ENCODE data around the gene MAN1A1. TPM values are rescaled to one million over a fixed set of nuclear protein-coding genes. Genes with fewer than 3 reads are reported as not detected.

MAN1A1 gene
- total RNA-seq, 4 donors from 2014 or later = 71.7 to 170 (median 128) TPM

DNA sequence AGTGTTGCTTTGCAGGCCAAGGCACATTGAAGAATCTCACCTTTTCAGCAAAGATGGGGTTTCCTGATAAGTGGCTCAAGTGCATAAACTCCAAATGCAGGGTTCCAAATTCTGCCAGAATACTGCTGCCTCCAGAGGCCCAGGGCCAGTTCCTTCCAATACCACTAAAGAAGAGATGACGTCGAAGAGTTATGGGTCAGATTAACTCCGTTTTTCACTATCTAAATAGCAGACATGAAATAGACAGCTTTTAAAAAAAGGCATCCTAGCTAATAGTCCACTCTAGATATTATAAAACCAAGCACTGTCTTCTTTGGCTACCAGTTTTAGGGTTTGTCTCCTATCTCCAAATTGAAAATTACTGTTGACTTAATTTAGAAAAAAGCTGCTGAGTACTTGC, 144.8 kb downstream of the MAN1A1 start:
- intact Hi-C loops (cut with DNase I) = no loop called here
- H3K36me3 ChIP-seq = peaks cover 0 to 5% of the 10 kb centered on the region in 2 donors
- DNase-seq = no peak
- H3K4me1 ChIP-seq = no peaks in the 10 kb centered on the region
- 79 to 83% methylated on average over 3 of the region's 3 CpGs for WGBS, 2 donors
- H3K4me3 ChIP-seq (replicated peaks in 1 of 3) = no peak overlapping the region
- no peak overlapping the region for H3K27ac ChIP-seq
- no peaks in the 10 kb centered on the region for H3K27me3 ChIP-seq
- no peak for TF ChIP-seq POLR2A (IDR thresholded peaks at IDR 0.05)
- TF ChIP-seq, protein P1, sequence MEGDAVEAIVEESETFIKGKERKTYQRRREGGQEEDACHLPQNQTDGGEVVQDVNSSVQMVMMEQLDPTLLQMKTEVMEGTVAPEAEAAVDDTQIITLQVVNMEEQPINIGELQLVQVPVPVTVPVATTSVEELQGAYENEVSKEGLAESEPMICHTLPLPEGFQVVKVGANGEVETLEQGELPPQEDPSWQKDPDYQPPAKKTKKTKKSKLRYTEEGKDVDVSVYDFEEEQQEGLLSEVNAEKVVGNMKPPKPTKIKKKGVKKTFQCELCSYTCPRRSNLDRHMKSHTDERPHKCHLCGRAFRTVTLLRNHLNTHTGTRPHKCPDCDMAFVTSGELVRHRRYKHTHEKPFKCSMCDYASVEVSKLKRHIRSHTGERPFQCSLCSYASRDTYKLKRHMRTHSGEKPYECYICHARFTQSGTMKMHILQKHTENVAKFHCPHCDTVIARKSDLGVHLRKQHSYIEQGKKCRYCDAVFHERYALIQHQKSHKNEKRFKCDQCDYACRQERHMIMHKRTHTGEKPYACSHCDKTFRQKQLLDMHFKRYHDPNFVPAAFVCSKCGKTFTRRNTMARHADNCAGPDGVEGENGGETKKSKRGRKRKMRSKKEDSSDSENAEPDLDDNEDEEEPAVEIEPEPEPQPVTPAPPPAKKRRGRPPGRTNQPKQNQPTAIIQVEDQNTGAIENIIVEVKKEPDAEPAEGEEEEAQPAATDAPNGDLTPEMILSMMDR (IDR thresholded peaks at IDR 0.05) = no peak
- H3K9me3 ChIP-seq = no peaks in the 10 kb centered on the region

DNA sequence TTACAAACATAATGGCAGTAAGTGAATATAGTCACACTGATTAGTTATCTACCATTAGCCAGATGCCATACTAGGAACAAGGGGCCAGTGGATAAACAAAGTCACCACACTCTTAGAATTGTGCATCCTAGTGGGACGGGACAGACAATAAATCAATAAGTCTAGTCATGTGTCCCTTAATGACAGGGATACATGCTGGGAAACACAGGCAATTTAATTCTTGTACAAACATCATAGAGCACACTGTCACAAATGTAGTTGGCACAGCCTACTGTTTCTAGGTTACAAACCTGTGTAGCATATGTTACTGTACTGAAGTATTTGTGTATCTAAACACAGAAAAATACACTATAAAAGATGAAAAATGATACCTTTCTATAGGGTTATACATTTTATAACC, 148.1 kb downstream of the MAN1A1 start:
- Histone ChIP-seq H3K4me1 (peaks cover 0 to under 1% of the 10 kb centered on the region in 2 donors), H3K27me3 (no peaks in the 10 kb centered on the region), H3K4me3 (replicated peaks in 1 of 3) (no peak overlapping the region), H3K27ac (no peak overlapping the region), H3K9me3 (no peaks in the 10 kb centered on the region), H3K36me3 (peaks cover 0 to 5% of the 10 kb centered on the region in 2 donors)
- no peak for TF ChIP-seq POLR2A (IDR thresholded peaks at IDR 0.05)
- TF ChIP-seq, protein P1 (IDR thresholded peaks at IDR 0.05) = no peak
- WGBS, 2 donors = 96 to 100% methylated on average over 1 of the region's 1 CpG
- intact Hi-C loops (cut with DNase I) = no loop called here
- no peak for DNase-seq

DNA sequence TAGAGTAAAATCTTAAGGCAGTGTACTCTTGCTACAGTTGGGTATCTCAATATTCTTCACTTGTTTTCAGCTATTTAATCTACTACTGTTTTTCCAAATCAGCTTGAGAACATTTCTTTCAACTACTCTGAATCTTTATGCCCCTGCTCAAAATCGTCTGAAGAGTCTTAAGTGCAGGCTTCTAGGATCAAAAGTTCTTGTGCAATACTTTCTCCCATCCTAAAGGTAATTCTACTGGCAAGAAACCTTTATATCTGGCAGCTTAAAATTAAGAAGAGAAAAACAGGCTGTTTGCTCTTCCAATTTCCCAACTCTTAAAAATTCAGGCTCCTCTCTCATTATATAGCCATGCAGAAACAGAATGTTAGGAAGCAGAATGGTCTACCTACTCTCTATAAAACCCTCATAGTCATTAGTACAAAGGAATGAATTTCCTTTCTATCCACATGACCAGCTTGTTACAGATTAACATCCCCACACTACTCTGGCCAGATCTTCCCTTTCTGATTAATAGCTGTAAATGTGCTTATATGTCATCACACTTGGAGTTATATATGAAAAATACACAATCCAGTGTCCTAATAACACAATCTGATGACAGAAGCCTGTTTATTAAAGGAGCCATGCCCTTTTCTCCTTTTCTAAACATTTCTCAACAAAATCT, 148.9 kb downstream of the MAN1A1 start:
- WGBS, 2 donors = 33 to 42% methylated on average over 1 of the region's 1 CpG
- no peaks in the 10 kb centered on the region for H3K9me3 ChIP-seq
- no peak overlapping the region for H3K4me3 ChIP-seq (replicated peaks in 1 of 3)
- no peak for DNase-seq
- no peaks in the 10 kb centered on the region for H3K27me3 ChIP-seq
- peaks cover 0 to 5% of the 10 kb centered on the region in 2 donors for H3K36me3 ChIP-seq
- TF ChIP-seq, protein P1 (IDR thresholded peaks at IDR 0.05) = no peak
- no peak for TF ChIP-seq POLR2A (IDR thresholded peaks at IDR 0.05)
- no peak overlapping the region for H3K27ac ChIP-seq
- peaks cover 0 to 5% of the 10 kb centered on the region in 2 donors for H3K4me1 ChIP-seq
- intact Hi-C loops (cut with DNase I) = no loop called here

DNA sequence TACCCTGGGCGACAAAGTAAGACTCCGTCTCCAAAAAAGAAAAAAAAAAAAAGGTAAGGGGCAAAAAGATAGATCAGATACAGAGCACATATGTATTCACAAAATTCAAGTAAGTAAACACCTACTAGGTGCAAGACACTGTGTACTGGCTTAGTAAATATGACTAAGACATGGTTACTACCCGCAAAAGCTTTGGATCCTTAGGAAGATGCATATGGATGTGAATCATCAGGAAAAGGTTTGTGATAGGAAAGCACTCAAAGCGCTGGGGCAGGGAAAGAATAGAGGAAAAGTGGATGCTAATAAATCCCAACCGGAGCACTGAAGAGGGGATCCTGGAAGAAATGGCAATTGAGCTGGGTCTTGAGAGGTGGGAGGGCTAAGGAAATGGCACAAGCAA, 152.3 kb downstream of the MAN1A1 start:
- no peak for TF ChIP-seq POLR2A (IDR thresholded peaks at IDR 0.05)
- TF ChIP-seq, protein P1 (IDR thresholded peaks at IDR 0.05) = no peak

DNA sequence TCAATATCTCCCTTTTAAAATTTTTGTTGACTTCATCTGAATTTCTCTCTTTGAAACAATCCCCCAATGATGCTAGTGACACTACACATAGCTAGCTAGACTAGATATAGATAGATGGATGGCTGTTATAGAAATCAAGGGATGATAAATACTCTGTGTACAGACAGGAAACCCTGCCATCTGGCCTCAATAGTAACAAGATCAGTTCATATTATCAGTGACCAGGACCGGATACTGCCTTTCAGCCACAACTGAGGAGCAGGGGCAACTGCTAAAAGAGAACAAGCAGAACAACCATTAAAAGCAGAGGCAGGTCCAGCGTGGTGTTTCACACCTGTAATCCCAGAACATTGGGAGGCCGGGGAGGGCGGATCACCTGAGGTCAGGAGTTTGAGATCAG, 152.8 kb downstream of the MAN1A1 start:
- Histone ChIP-seq H3K4me1 (peaks cover 0 to 5% of the 10 kb centered on the region in 2 donors), H3K4me3 (replicated peaks in 1 of 3) (no peak overlapping the region), H3K27me3 (no peaks in the 10 kb centered on the region), H3K36me3 (peaks cover 0 to 2% of the 10 kb centered on the region in 2 donors), H3K9me3 (no peaks in the 10 kb centered on the region), H3K27ac (no peak overlapping the region)
- DNase-seq = no peak
- intact Hi-C loops (cut with DNase I) = no loop called here
- 78 to 87% methylated on average over 4 of the region's 4 CpGs for WGBS, 2 donors
- no peak for TF ChIP-seq POLR2A (IDR thresholded peaks at IDR 0.05)
- TF ChIP-seq, protein P1 (IDR thresholded peaks at IDR 0.05) = no peak

More for the DNA sequence above, 152.3 kb downstream of the MAN1A1 start:
- no peak for DNase-seq
- peaks cover 0 to 5% of the 10 kb centered on the region in 2 donors for H3K4me1 ChIP-seq
- H3K27ac ChIP-seq = no peak overlapping the region
- intact Hi-C loops (cut with DNase I) = no loop called here
- no peak overlapping the region for H3K4me3 ChIP-seq (replicated peaks in 1 of 3)
- 97 to 98% methylated on average over 5 of the region's 5 CpGs for WGBS, 2 donors
- peaks cover 0 to 2% of the 10 kb centered on the region in 2 donors for H3K36me3 ChIP-seq
- no peaks in the 10 kb centered on the region for H3K27me3 ChIP-seq
- H3K9me3 ChIP-seq = no peaks in the 10 kb centered on the region

Measured in thyroid gland (tissue), 4 donors.